Coronary artery (tissue), 2 donors: ENCODE measurements around the gene CTDSPL2.

Experiments
- DNase-seq: peaks from one replicate; pipeline ENCODE4 v3.0.0-alpha.2; 2017; ENCODE audit warnings: low spot score
- H3K27ac ChIP-seq, 2 donors: fragments of 200-600 bp; sonication (generic); one replicate each; pipeline ENCODE4 v1.5.1; 2016 to 2019
- H3K4me3 ChIP-seq: fragments of 200-600 bp; sonication (generic); 2 replicates; pipeline ENCODE4 v1.5.1; 2016; ENCODE audit warnings: mild to moderate bottlenecking, moderate library complexity
- TF ChIP-seq, protein P1 (sequence below): fragments of 200-600 bp; sonication (generic); IDR thresholded peaks from one replicate; pipeline ENCODE4 v1.5.1; 2019; ENCODE audit warnings: antibody characterized with exemption

The CTDSPL2 gene

DNA sequence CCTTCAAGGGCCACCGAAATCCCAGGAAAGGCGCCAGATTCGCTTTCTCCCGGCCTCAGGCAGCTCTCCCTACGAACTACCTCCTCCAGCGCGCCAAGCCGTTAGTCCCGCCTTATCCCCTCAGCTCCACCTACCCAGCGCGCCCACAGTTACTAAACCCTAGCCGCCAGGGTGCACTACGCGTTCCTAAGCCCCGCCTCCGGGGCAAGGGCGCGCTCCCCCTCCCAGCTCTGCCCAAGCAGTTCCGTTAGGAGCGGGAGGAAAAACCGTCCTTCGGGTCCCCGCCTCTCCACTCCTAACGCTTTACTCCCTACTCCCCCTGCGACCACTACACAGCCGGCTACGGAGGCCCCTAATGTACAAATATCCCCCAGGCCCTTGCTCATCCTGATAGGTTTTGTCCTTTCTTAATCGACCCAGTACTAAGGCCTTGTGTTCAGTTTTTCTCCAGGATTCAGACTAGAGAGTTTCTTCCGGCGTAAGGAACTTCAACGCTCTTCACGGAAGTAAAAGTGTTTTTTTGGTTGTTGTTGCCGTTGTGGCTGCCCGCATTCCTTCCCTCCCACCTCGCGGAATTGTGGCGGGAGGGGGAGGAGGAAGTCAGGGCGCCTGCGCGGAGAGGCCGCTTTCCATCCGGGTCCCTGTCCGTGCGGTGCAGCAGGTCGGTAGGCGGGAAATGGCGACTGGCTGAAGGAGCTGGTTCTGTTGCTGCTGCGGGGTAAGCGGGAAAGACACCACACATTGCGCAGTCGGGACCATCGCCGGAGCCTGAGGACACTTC is at the start of gene CTDSPL2:
CTDSPL2 (plus strand) TSS at position 655 of the 781 bp plus-strand sequence. CDS start 31,386 bp downstream, outside the sequence.
- TF ChIP-seq, protein P1, sequence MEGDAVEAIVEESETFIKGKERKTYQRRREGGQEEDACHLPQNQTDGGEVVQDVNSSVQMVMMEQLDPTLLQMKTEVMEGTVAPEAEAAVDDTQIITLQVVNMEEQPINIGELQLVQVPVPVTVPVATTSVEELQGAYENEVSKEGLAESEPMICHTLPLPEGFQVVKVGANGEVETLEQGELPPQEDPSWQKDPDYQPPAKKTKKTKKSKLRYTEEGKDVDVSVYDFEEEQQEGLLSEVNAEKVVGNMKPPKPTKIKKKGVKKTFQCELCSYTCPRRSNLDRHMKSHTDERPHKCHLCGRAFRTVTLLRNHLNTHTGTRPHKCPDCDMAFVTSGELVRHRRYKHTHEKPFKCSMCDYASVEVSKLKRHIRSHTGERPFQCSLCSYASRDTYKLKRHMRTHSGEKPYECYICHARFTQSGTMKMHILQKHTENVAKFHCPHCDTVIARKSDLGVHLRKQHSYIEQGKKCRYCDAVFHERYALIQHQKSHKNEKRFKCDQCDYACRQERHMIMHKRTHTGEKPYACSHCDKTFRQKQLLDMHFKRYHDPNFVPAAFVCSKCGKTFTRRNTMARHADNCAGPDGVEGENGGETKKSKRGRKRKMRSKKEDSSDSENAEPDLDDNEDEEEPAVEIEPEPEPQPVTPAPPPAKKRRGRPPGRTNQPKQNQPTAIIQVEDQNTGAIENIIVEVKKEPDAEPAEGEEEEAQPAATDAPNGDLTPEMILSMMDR: no peak
- Histone ChIP-seq H3K4me3 (peak within 1 kb of the TSS; percentile 94), H3K27ac (peak within 1 kb of the TSS; percentile 88 to 96)
- peak; percentile 99 for DNase-seq

DNA sequence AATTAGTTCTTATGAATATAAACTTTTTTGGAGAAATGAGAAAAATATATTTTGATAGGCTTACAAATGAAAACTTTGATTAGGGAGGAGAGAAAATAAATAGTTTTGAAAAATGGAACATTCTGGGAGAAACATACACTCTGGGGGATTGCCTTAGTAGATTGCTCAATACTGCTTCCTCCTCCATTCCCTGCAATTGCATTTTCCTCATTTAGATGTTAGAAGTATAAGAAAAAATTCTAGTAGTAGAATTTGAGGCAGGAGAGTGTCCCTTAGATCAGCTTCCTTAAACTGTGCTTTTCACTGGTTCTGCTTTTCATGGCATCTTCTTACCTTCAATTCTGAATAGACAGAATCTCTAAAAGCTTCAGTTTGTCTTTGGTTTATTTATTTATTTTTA is 46.2 kb upstream of the CTDSPL2 start:
- DNase-seq: no peak
- TF ChIP-seq, protein P1: no peak
- Histone ChIP-seq H3K27ac (no peak overlapping the region), H3K4me3 (no peak overlapping the region)

DNA sequence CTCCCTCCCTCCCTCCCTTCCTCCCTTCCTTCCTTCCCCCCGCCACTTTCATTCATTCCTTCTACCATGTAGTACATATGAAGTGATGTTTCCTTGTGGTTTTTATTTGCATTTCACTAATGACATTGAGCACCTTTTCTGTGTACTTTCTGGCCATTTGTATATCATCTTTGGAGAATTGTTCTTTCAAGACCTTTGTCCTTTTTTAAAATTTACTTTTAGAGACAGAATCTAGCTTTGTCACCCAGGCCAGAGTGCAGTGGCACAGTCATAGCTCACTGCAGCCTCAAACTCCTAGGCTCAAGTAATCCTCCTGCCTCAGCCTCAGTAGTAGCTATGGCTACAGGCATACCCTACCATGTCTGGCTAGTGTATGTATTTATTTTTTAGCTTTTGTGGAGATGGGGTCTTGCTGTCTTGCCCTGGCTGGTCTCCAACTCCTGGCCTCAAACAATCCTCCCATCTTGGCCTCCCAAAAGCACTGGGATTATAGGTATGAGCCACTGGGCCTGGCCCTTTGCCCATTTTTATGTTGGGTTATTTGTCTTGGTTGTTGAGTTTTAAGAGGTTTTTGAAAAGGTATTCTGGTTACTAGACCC is 42.0 kb upstream of the CTDSPL2 start:
- H3K4me3 ChIP-seq: no peak overlapping the region
- no peak overlapping the region for H3K27ac ChIP-seq
- no peak for DNase-seq
- TF ChIP-seq, protein P1: no peak

DNA sequence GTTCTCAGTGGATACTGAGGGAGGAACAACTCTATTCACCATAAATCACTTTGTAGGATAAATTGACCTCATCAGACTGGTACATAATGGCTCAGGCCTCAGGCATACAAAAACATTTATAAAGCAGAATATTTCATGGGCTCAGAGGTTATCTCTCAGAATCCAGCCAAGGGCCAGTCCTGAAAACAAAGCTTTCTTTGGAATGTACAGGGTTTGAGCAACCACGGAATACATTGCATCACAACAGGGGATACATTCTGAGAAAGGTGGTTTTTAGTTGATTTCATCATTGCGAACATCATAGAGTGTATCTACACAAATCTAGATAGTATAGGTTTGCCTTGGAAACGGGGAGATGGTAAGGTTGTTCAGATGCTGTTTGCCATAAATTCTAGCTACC is 33.4 kb upstream of the CTDSPL2 start:
- H3K27ac ChIP-seq: no peak overlapping the region
- TF ChIP-seq, protein P1: no peak
- no peak for DNase-seq
- H3K4me3 ChIP-seq: no peak overlapping the region

DNA sequence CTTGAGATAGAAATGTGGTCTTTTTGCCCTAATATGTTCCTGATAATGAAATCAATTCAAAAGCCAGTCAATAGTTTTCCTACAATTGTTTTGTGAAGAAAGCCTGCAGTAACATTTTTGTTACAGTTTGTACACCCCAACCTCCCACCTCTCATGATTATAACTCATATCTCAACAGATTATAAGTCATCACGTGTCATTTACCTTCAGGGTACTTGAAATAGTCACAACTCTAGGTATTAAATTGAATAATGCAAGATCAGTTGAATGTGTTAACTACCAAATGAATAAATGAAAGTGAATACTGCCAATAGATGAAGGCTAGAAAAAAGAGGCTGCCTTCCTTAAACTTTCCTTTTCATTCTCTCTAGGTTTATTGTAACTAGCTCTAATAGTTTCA is 32.9 kb upstream of the CTDSPL2 start:
- Histone ChIP-seq H3K27ac (no peak overlapping the region), H3K4me3 (no peak overlapping the region)
- DNase-seq: no peak
- TF ChIP-seq, protein P1: no peak

DNA sequence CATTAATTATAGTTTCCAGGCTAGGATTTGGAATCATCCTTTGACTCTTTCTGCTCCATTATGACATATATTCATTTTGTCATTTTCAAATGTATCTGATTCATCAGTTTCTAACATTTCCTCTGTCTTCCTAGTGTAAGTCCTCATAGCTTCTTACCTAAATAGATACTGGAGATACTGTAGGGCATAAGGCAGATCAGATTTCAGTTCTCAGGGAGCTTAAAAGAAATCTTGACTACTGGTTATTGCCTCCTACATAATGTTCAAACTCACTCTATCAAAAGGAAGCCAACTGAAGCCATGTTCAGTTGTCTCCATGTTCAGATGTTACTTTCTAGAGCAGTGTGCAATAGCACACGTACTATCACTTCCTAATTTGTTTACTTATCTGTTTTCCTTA is 29.6 kb upstream of the CTDSPL2 start:
- DNase-seq: no peak
- H3K27ac ChIP-seq: no peak overlapping the region
- H3K4me3 ChIP-seq: no peak overlapping the region
- TF ChIP-seq, protein P1: no peak

DNA sequence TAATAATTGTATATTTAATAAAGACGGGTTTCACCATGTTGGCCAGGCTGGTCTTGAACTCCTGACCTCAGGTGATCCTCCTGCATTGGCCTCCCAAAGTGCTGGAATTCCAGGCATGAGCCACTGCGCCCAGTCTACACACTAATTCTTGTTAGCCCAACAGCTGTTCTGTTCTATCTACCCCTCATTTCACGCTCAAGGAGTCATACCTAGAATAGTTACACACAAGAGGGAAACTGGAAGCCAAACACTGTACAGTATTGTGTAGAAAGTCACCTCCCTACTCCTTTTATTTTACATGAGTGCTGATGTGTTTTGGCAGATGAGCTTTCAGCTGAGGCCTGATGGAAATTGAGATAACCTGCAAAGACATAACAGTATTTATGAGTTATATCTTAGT is 13.4 kb upstream of the CTDSPL2 start:
- TF ChIP-seq, protein P1: no peak
- no peak for DNase-seq
- Histone ChIP-seq H3K4me3 (no peak overlapping the region), H3K27ac (no peak overlapping the region)
